ENCODE results near the gene SMIM44. TPM values are rescaled to one million over a fixed set of nuclear protein-coding genes. Genes with fewer than 3 reads are reported as not detected.

SMIM44 gene
- total and polyA plus RNA-seq, 9 of the 15 experiments (the other 6 are each of a cell fraction or from before 2014, with no cell fraction given) = not detected

DNA sequence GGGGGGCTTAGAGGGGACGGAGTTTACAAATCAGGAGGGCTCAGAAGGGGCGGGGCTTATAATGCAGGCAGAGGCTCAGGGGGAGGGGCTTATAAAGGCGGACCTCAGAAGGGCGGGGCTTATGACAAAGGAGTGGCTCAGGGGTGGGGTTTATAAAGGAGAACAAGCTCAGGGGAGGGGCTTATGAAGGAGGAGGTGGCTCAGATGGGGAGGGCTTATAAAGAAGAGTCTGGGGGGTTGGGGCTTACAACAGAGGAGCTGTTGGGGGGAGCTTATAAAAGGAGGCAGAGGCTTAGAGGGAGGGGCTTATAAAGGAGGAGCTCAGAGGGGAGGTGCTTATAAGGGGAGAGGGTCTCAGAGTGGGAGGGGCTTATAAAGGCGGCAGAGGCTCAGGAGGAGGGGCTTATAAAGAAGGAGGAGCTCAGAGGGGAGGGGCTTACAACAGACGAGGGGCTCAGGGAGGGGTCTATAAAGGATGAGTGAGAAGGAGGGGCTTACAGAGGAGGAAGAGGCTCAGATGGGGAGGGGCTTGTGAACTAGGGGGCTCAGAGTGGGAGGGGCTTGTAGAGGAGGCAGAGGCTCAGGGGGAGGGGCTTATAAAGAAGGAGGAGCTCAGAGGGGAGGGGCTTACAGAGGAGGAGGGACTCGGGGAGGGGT lies 3.9 kb downstream of the SMIM44 start:
- H3K9me3 ChIP-seq (replicated peaks; ENCODE audit: control insufficient read depth, insufficient read depth, low read depth, low read length) = no peaks in the 10 kb centered on the region
- peak overlapping the region; percentile 43 for H3K4me3 ChIP-seq
- ChIA-PET CTCF (ENCODE audit: low intra/inter-chr PET ratio) (no interaction called here), POLR2A (interaction anchor here (0.5 to 1.9 kb wide), 14 partner anchors 10 to 1138 kb away, joined by 3 to 8 read pairs (median 4); partner anchors contain the start of gene DOHH)
- 4% methylated on average over 4 of the region's 7 CpGs for WGBS (ENCODE audit: insufficient coverage, low coverage, missing lambda C conversion rate)
- DNase-seq (ENCODE audit: extremely low read depth in 1 of 4, low spot score in 3 of 4) (peak; percentile 85 to 96 (median 92)), ATAC-seq (peak; percentile 89), FAIRE-seq (peak; percentile 90)
- peaks cover 21 to 27% of the 10 kb centered on the region in 2 experiments; a peak in 3 of 5 replicates for H3K27me3 ChIP-seq (ENCODE audit: control insufficient read depth in 2 of 2, insufficient read depth in 2 of 2, low read length in 2 of 2)
- no peaks in the 10 kb centered on the region for H3K36me3 ChIP-seq (ENCODE audit: control insufficient read depth, insufficient read depth, low read length)
- intact Hi-C loops (cut with micrococcal nuclease) = no loop called here
- peaks cover 8% of the 10 kb centered on the region; the same call in 1 of the 2 replicates for H4K20me1 ChIP-seq (replicated peaks; ENCODE audit: control insufficient read depth, insufficient read depth, low read length)
- no peak overlapping the region for H3K9ac ChIP-seq (ENCODE audit: insufficient read depth in 1 of 2, low read depth in 2 of 2, low read length in 2 of 2)
- no peaks in the 10 kb centered on the region for H3K79me2 ChIP-seq (ENCODE audit: control insufficient read depth, insufficient read depth, low read length)
- no peaks in the 10 kb centered on the region for H3K9me1 ChIP-seq (ENCODE audit: control insufficient read depth, insufficient read depth, low read length)
- BruUV-seq (replicated peaks) = no TSS peak
- peaks cover 11 to 45% of the 10 kb centered on the region in 2 experiments for H3K4me1 ChIP-seq (replicated peaks in 1 of 2; ENCODE audit: control insufficient read depth in 2 of 2, insufficient read depth in 2 of 2, low read length in 2 of 2)
- H3K27ac ChIP-seq (ENCODE audit: extremely low read depth, low read depth, low read length) = no peak overlapping the region
- H3K4me2 ChIP-seq (ENCODE audit: insufficient read depth, low read length) = peak overlapping the region; percentile 80
- H2AFZ ChIP-seq (ENCODE audit: low read depth, low read length) = peak overlapping the region; percentile 74
- in situ Hi-C loops (cut with MboI) = no loop called here
- TF ChIP-seq SAFB (IDR thresholded peaks at IDR 0.05; ENCODE audit: borderline replicate concordance, low read depth, low read length) = no peak
- TF ChIP-seq ZNF717 (CRISPR knock-in tag; IDR thresholded peaks at IDR 0.05) = no peak
- TF ChIP-seq, protein P1, sequence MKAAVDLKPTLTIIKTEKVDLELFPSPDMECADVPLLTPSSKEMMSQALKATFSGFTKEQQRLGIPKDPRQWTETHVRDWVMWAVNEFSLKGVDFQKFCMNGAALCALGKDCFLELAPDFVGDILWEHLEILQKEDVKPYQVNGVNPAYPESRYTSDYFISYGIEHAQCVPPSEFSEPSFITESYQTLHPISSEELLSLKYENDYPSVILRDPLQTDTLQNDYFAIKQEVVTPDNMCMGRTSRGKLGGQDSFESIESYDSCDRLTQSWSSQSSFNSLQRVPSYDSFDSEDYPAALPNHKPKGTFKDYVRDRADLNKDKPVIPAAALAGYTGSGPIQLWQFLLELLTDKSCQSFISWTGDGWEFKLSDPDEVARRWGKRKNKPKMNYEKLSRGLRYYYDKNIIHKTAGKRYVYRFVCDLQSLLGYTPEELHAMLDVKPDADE (conservative IDR thresholded peaks at IDR 0.05; ENCODE audit: control insufficient read depth, low read depth, low read length) = no peak
- no peak for TF ChIP-seq RFX1 (IDR thresholded peaks at IDR 0.05)
- TF ChIP-seq TAF1 (IDR thresholded peaks at IDR 0.05; ENCODE audit: control insufficient read depth, extremely low read depth, insufficient read depth, low read length, severe bottlenecking) = no peak
- no peak for TF ChIP-seq ARNT (IDR thresholded peaks at IDR 0.05)
- TF ChIP-seq SRF (CRISPR knock-in tag; IDR thresholded peaks at IDR 0.05) = no peak
- no peak for TF ChIP-seq TCF3 (CRISPR knock-in tag; IDR thresholded peaks at IDR 0.05)
- TF ChIP-seq FOXP1 (CRISPR knock-in tag; IDR thresholded peaks at IDR 0.05) = no peak
- TF ChIP-seq U2AF2 (optimal IDR thresholded peaks at IDR 0.05; ENCODE audit: low read depth, low read length) = no peak
- peak; percentile 44; the same call in 1 of the 2 replicates for TF ChIP-seq SMARCA5 (IDR thresholded peaks at IDR 0.05)
- TF ChIP-seq ZBTB7A (IDR thresholded peaks at IDR 0.05; ENCODE audit: borderline replicate concordance, control insufficient read depth, low read depth, low read length) = peak; percentile 36; the same call in 1 of the 2 replicates
- TF ChIP-seq, protein P2, sequence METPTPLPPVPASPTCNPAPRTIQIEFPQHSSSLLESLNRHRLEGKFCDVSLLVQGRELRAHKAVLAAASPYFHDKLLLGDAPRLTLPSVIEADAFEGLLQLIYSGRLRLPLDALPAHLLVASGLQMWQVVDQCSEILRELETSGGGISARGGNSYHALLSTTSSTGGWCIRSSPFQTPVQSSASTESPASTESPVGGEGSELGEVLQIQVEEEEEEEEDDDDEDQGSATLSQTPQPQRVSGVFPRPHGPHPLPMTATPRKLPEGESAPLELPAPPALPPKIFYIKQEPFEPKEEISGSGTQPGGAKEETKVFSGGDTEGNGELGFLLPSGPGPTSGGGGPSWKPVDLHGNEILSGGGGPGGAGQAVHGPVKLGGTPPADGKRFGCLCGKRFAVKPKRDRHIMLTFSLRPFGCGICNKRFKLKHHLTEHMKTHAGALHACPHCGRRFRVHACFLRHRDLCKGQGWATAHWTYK (CRISPR knock-in tag; IDR thresholded peaks at IDR 0.05) = no peak
- 0 out of 4 replicates have a peak, but pooled peaks of 1 of the 2 experiments have one; percentile 20 for TF ChIP-seq NRF1 (conservative IDR thresholded peaks at IDR 0.05 in 1 of 2, IDR thresholded peaks at IDR 0.05 in 1 of 2)
- no peak for TF ChIP-seq BRD4 (IDR thresholded peaks at IDR 0.05)
- TF ChIP-seq TBP (optimal IDR thresholded peaks at IDR 0.05; ENCODE audit: low read depth, low read length) = peak; percentile 83
- no peak for TF ChIP-seq MAFG (tag; conservative IDR thresholded peaks at IDR 0.05)
- no peak for TF ChIP-seq BCL6 (CRISPR knock-in tag; IDR thresholded peaks at IDR 0.05)
- no peak for TF ChIP-seq RBM17 (IDR thresholded peaks at IDR 0.05; ENCODE audit: borderline replicate concordance, low read depth, low read length)
- TF ChIP-seq ZNF384 (IDR thresholded peaks at IDR 0.05; ENCODE audit: low read depth, low read length) = no peak
- TF ChIP-seq MTA3 (IDR thresholded peaks at IDR 0.05; ENCODE audit: borderline replicate concordance) = peak; percentile 96
- 0 out of 2 replicates have a peak, but pooled peaks have one; percentile 48 for TF ChIP-seq HLTF (IDR thresholded peaks at IDR 0.05)
- no peak for TF ChIP-seq ZNF584 (CRISPR knock-in tag; IDR thresholded peaks at IDR 0.05; ENCODE audit: low read depth)

All from K562 (cell line).